ENCODE results near the gene CDR2. TPM values are rescaled to one million over a fixed set of nuclear protein-coding genes. Genes with fewer than 3 reads are reported as not detected.

The CDR2 gene
- polyA plus RNA-seq, 3 donors: 28.8 to 35.0 (median 30.8) TPM

GRCh38 chr16:22333457-22333994 is 40.9 kb downstream of the CDR2 start:
- DNase-seq (ENCODE audit: extremely low read depth in 1 of 11, low read depth in 9 of 11, low spot score in 4 of 11): no peak

GRCh38 chr16:22330326-22330725 is 44.1 kb downstream of the CDR2 start:
- DNase-seq (ENCODE audit: extremely low read depth in 1 of 11, low read depth in 9 of 11, low spot score in 4 of 11): no peak

- DNase-seq (ENCODE audit: extremely low read depth in 1 of 11, low read depth in 9 of 11, low spot score in 4 of 11): no peak
These were observed 45.2 kb downstream of the CDR2 start for GRCh38 chr16:22329199-22329695.

- no peak for DNase-seq (ENCODE audit: extremely low read depth in 1 of 11, low read depth in 9 of 11, low spot score in 4 of 11)
These were observed 46.2 kb downstream of the CDR2 start for GRCh38 chr16:22328081-22328725.

DNA sequence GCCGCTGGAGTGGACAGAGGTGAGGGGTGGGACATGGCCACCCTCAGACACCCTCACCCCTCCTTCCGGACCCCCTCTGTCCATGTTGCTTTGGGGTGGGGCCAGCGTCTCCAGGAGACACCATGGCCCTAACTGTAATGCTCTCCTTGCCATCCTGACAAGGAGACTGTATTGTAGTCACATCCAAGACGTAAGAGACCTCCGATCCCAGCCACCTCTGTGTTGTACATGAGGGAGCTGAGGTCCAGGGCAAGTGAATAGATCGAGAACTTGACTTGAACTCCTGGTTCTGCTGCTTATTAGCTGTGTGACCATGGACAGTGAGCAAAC is 47.0 kb downstream of the CDR2 start:
- DNase-seq (ENCODE audit: extremely low read depth in 1 of 11, low read depth in 9 of 11, low spot score in 4 of 11): no peak

DNA sequence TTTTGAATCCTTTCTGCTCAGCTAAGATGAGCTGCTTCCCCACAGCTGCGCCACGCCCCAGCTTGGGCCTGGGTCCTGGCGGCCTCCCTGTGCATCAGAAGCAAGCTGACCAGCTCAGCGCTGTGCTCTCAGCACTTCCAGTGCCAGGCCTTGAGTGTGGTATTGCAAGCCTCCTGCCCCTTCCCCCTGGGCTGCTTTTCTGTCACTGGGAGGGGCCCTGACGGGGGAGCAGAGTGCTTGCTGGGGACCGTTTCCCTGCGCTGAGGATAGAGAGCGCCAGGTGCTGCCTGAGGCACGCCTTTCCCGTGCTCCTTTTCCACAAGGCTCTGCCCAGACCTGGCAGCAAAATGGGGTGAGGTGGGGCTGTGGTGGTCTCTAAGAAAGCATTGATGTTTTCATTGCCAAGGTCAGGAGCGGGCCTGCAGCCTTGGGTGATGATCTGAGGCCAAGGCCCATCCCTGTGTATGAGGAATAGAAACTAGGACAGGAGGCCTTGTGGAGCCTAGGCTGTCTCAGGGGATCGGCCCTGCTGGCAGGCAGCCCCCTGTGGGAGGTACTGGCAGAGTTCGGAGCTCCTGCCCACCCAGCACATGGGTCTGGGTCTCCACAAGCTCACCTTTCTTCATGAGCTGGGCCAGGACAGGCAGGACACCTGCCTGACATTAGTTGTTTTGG is 47.5 kb downstream of the CDR2 start:
- DNase-seq (ENCODE audit: extremely low read depth in 1 of 11, low read depth in 9 of 11, low spot score in 4 of 11): no peak

GRCh38 chr16:22326369-22326652 is 48.1 kb downstream of the CDR2 start:
- DNase-seq (ENCODE audit: extremely low read depth in 1 of 11, low read depth in 9 of 11, low spot score in 4 of 11): no peak

- no peak for DNase-seq (ENCODE audit: extremely low read depth in 1 of 11, low read depth in 9 of 11, low spot score in 4 of 11)
These were observed 48.6 kb downstream of the CDR2 start for GRCh38 chr16:22325598-22326368.

DNA sequence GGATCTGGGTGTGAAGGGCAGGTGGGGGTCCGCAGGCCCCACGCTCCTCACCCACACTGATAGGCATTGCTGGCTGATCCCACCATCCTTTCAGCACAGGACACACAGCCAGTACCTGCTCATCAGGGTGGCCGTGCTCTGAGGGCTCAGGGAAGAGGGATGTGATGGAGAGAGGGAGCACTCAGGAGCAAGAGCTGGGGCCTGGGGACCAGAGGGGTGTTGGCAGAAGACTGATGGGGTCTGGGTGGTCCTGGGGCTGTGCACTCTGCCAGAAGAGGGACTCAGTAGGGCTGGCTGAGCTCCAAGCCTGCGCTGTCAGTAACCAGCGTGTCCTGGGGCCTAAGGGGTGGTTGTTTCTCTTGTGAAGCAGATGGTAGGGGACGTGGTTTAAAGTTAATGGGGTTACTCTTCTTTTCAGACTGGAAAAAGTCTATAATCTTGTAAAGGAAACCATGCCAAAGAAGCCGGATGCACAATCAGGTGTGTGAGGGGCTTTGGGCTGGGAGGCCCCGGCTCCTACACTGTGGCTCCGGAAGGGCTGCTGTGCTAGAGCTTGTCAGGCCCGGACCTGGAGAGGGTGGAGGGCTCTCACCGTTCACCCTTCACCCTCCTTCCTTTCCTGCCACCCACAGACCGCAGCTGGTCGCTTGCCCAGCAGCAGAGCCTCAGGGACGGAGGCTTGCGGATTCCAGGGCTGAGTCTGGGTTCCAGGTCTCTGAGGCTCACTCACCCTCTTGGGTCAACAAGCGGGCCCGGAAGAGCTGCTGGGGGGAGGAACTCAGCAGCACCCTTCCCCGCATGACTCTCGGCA is 49.4 kb downstream of the CDR2 start:
- no peak for DNase-seq (ENCODE audit: extremely low read depth in 1 of 11, low read depth in 9 of 11, low spot score in 4 of 11)

GRCh38 chr16:22323959-22324786 is 50.2 kb downstream of the CDR2 start:
- DNase-seq (ENCODE audit: extremely low read depth in 1 of 11, low read depth in 9 of 11, low spot score in 4 of 11): no peak

- no peak for DNase-seq (ENCODE audit: extremely low read depth in 1 of 11, low read depth in 9 of 11, low spot score in 4 of 11)
These were observed 51.1 kb downstream of the CDR2 start for GRCh38 chr16:22323173-22323958.

GRCh38 chr16:22322741-22323140 is 51.7 kb downstream of the CDR2 start:
- no peak for DNase-seq (ENCODE audit: extremely low read depth in 1 of 11, low read depth in 9 of 11, low spot score in 4 of 11)

DNA sequence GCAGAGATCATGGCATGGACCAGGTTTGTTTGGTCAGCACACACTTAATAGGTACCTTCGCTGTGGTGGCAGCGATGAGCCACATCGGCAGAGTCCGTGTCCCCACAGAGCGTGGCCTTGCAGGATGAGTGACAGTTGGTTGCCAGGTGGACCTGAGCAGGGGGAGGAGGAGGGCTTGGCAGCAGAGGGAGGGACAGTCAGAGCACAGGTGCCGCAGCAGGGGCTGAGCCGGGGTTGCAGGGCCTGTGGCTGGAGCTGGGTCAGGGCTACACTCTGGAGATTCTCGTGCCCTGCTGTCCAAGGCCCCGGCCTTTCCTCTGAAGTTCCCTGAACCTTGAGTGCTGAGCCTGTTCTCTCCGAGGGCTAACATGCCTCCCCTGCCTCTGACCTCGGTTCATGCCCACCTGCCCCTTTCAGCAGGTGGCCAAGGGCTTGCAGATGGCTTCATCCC is 52.4 kb downstream of the CDR2 start:
- no peak for DNase-seq (ENCODE audit: extremely low read depth in 1 of 11, low read depth in 9 of 11, low spot score in 4 of 11)

DNA sequence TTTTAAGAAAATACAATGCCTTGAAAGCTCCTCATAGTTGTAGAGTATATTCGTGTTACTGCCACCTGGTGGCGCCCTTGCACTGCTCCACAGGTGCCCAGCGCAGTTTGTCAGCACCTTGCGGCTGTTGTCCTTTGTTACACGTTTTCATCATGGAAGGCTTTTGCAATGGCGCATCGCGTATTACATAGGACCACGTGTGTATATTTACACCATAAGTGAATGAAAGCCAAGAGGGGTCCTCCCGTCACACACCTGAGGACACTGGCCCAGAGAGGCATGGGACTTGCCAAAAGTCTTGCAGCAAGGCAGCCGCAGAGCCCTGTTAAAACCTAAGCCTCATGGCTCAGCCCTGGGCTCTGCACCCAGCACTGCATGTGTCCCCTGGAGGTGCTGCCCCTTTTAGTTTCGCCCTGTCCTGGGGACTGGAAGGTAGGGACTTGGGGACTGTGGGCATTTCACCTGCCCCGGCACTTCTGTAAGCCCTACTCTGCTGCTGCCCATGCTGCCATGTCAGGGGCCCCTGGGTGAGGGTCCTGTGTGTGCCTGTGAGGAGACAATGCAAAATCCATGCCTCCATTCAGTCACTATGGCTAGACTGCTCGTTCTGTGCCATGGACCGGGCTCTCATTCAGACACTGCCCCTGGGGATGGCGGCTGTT is 52.9 kb downstream of the CDR2 start:
- peak; percentile 21 to 64 (median 49) for DNase-seq (ENCODE audit: extremely low read depth in 1 of 11, low read depth in 9 of 11, low spot score in 4 of 11)

DNA sequence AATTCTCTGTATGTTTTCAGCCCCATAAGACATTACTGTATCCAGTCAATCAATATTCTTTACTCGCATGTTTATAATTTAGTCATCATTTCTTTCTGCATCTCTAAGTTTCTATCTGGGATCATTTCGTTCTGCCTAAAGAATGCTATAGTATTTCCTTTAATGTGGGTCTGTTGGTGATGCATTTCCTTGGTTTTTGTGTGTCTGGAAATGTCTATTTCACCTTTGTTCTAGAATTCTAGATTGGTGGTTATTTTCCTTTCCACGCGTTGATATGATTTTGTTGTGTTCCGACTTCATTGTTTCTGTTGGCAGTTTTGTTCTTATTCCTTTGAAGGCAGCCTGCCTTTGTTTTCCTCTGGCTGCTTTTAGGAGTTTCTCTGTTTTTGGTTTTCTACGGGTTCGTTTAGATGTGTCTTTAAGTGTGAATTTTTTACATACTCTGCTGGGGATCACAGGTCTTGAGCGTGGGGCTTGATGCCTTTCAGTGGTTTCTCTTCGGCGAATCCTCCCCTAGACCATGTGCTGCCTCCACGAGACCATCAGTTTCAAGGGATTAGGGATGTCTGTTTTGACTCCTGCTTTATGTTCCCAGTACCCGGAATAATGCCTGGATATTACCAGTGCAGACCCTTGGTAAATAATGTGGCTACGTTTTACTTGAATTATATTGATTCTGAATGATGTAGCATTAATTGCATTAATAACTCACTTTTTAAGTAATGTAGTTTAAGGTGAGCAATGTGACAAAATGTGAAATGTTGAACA is 53.7 kb downstream of the CDR2 start:
- DNase-seq (ENCODE audit: extremely low read depth in 1 of 11, low read depth in 9 of 11, low spot score in 4 of 11): no peak

GRCh38 chr16:22318690-22319358 is 55.6 kb downstream of the CDR2 start:
- no peak for DNase-seq (ENCODE audit: extremely low read depth in 1 of 11, low read depth in 9 of 11, low spot score in 4 of 11)

Data from renal cortex interstitium (tissue), 11 donors.